NT2/D1 (cell line): ENCODE results near the gene APP.
"Not testable (repeated sequence)": the region's sequence is repeated elsewhere in the genome, so short reads cannot be mapped to it uniquely, and the experiment has no call there.

ENCODE experiments used
- DNase-seq: peaks from one replicate; pipeline ENCODE4 v3.0.0-alpha.2; 2011; ENCODE audit warnings: low read depth, low spot score
- H3K27me3 ChIP-seq: 2 replicates; pipeline ENCODE4 v1.6.0; 2011; ENCODE audit warnings: mild to moderate bottlenecking; ENCODE audit not compliant: insufficient read length, insufficient read depth
- H3K36me3 ChIP-seq: 2 replicates; pipeline ENCODE4 v1.6.1; 2011; ENCODE audit warnings: mild to moderate bottlenecking, low read length, mixed read lengths; ENCODE audit not compliant: insufficient read depth, insufficient read length
- H3K4me1 ChIP-seq: 2 replicates; pipeline ENCODE4 v1.5.1; 2011; ENCODE audit not compliant: insufficient read depth, insufficient read length
- H3K4me3 ChIP-seq: 2 replicates; pipeline ENCODE4 v1.5.1; 2011; ENCODE audit warnings: low read depth; ENCODE audit not compliant: insufficient read length
- H3K9ac ChIP-seq: 2 replicates; pipeline ENCODE4 v1.6.0; 2011; ENCODE audit warnings: low read depth; ENCODE audit not compliant: insufficient read length
- H3K9me3 ChIP-seq: 2 replicates; pipeline ENCODE4 v1.5.1; 2011; ENCODE audit warnings: mild to moderate bottlenecking, low read length; ENCODE audit not compliant: insufficient read depth
- SUZ12 ChIP-seq: IDR thresholded peaks from 2 replicates; pipeline ENCODE4 v1.6.1; 2011; ENCODE audit not compliant: insufficient read length, insufficient read depth; ENCODE audit errors: extremely low read depth
- YY1 ChIP-seq: IDR thresholded peaks from 2 replicates; pipeline ENCODE4 v1.6.1; 2011; ENCODE audit not compliant: insufficient read length, insufficient read depth
- ZNF274 ChIP-seq: IDR thresholded peaks from 2 replicates; pipeline ENCODE4 v1.6.1; 2011; ENCODE audit warnings: mild to moderate bottlenecking, low read depth, low read length

APP gene

DNA sequence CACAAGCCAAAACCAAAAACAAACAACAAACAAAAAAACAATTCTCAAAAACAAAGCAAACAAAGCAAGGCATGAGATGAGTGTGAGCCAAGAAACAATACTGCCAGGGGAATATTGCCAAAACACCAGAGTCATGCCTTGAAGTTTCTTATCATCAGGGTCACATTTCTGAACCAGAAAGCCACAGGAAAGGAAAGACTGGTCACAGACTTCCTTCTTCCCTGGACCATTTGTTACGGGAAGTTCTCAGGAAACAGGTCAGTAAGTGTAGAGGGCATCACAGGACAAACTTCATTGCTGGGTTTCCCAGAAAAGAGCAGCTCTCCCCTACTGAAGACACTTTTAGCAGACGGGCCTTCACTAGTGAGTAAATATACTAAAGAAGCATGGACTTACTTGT is 244.6 kb downstream of the APP start:
- Histone ChIP-seq H3K4me3 (no peak overlapping the region), H3K27me3 (no peaks in the 10 kb centered on the region), H3K4me1 (no peaks in the 10 kb centered on the region), H3K36me3 (peaks cover 25% of the 10 kb centered on the region), H3K9me3 (no peaks in the 10 kb centered on the region), H3K9ac (no peak overlapping the region)
- TF ChIP-seq SUZ12 = no peak
- no peak for TF ChIP-seq YY1
- TF ChIP-seq ZNF274 = no peak
- DNase-seq = no peak

GRCh38 chr21:25925064-25925800 is 245.3 kb downstream of the APP start:
- no peak for TF ChIP-seq ZNF274
- no peak for TF ChIP-seq SUZ12
- TF ChIP-seq YY1 = no peak
- H3K27me3 ChIP-seq = no peaks in the 10 kb centered on the region
- H3K9ac ChIP-seq = no peak overlapping the region
- DNase-seq = no peak
- peaks cover 21% of the 10 kb centered on the region for H3K36me3 ChIP-seq
- no peaks in the 10 kb centered on the region for H3K9me3 ChIP-seq
- no peak overlapping the region for H3K4me3 ChIP-seq
- H3K4me1 ChIP-seq = no peaks in the 10 kb centered on the region

- not testable (repeated sequence) for H3K9me3 ChIP-seq, H3K4me1 ChIP-seq, DNase-seq, H3K27me3 ChIP-seq, H3K36me3 ChIP-seq, H3K9ac ChIP-seq, H3K4me3 ChIP-seq
Observed at GRCh38 chr21:25918152-25918551, 252.4 kb downstream of the APP start.

DNA sequence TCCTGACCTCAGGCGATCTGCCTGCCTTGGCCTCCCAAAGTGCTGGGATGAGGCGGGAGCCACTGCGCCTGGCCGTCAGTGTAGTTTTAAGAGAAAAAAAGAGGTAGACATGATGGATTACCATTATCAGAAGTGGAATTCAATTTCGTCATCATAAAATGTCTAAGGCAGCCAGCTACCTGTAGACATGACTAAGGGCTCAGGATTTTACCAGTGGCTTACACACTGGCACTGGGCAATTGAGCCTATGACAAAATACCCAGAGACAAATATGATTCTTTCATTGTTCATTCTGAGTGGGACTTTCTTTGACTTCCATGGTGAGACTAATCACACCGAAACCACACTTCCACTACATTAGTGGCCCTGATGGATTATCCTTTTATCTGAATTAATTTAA is 254.3 kb downstream of the APP start:
- H3K27me3 ChIP-seq = no peaks in the 10 kb centered on the region
- H3K9me3 ChIP-seq = peaks cover 8% of the 10 kb centered on the region
- no peak overlapping the region for H3K4me3 ChIP-seq
- peaks cover 9% of the 10 kb centered on the region for H3K36me3 ChIP-seq
- TF ChIP-seq SUZ12 (no peak), YY1 (no peak), ZNF274 (no peak)
- H3K9ac ChIP-seq = no peak overlapping the region
- peaks cover 3% of the 10 kb centered on the region for H3K4me1 ChIP-seq
- no peak for DNase-seq

- TF ChIP-seq SUZ12 (no peak), ZNF274 (no peak)
Observed at GRCh38 chr21:25913479-25913878, 257.1 kb downstream of the APP start.

DNA sequence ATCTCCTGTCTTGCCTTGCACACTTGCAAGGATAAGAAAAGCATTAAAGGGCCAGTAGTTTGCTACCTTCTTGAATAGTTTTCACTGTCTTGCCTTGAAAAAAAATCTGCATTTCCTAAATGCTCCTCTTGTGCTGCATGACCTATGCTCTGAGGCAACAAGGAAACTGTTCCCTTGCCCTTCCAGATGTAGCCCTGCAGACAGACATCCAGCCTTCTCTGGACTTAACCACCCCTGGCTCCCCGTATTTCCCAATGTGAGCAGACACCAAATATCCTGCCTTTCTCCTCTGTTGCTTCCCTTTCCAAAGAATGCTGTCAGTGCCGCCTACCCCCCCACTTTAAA is 258.2 kb downstream of the APP start:
- no peak overlapping the region for H3K9ac ChIP-seq
- no peaks in the 10 kb centered on the region for H3K27me3 ChIP-seq
- H3K4me3 ChIP-seq = no peak overlapping the region
- DNase-seq = no peak
- H3K4me1 ChIP-seq = peaks cover 3% of the 10 kb centered on the region
- TF ChIP-seq YY1 = no peak
- H3K36me3 ChIP-seq = peaks cover 19% of the 10 kb centered on the region
- peaks cover under 1% of the 10 kb centered on the region; the same call in 1 of the 2 replicates for H3K9me3 ChIP-seq

More at GRCh38 chr21:25913479-25913878, 257.1 kb downstream of the APP start:
- no peak overlapping the region for H3K9ac ChIP-seq
- H3K36me3 ChIP-seq = peaks cover 19% of the 10 kb centered on the region
- no peak overlapping the region for H3K4me3 ChIP-seq
- H3K27me3 ChIP-seq = no peaks in the 10 kb centered on the region
- peaks cover 3% of the 10 kb centered on the region for H3K4me1 ChIP-seq
- no peak for DNase-seq
- peaks cover 8% of the 10 kb centered on the region for H3K9me3 ChIP-seq

- TF ChIP-seq ZNF274 (no peak), SUZ12 (no peak), YY1 (no peak)
- Histone ChIP-seq H3K36me3 (peaks cover 21% of the 10 kb centered on the region), H3K27me3 (no peaks in the 10 kb centered on the region), H3K9me3 (no peaks in the 10 kb centered on the region), H3K4me3 (no peak overlapping the region), H3K9ac (no peak overlapping the region), H3K4me1 (peaks cover 3% of the 10 kb centered on the region)
- no peak for DNase-seq
Observed at GRCh38 chr21:25911730-25912401, 258.7 kb downstream of the APP start.
